ENCODE data around the gene GDF7.

DNA sequence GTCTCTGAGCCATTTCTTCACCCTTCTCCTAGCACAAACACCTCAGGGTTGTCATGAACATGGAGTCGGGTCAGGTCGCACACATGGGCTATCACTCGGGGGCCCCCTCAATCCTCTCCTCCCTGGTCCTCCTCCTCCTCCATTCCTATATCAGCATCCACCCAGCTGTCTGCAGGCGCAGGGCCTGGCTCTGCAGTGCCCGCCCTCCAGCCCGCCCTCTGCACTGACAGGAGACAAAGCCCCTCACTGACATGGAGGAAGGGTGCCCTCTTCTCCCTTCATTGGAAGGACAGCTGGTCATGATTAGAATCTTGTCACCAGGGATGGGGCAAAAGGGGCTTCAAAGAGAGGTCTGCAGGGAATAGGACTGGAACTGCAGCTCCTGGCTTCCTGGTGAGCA, 37.8 kb upstream of the GDF7 start:
- TF ChIP-seq, protein P1, sequence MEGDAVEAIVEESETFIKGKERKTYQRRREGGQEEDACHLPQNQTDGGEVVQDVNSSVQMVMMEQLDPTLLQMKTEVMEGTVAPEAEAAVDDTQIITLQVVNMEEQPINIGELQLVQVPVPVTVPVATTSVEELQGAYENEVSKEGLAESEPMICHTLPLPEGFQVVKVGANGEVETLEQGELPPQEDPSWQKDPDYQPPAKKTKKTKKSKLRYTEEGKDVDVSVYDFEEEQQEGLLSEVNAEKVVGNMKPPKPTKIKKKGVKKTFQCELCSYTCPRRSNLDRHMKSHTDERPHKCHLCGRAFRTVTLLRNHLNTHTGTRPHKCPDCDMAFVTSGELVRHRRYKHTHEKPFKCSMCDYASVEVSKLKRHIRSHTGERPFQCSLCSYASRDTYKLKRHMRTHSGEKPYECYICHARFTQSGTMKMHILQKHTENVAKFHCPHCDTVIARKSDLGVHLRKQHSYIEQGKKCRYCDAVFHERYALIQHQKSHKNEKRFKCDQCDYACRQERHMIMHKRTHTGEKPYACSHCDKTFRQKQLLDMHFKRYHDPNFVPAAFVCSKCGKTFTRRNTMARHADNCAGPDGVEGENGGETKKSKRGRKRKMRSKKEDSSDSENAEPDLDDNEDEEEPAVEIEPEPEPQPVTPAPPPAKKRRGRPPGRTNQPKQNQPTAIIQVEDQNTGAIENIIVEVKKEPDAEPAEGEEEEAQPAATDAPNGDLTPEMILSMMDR (IDR thresholded peaks at IDR 0.05; ENCODE audit: low read depth, low read length, missing input control), result no peak
- TF ChIP-seq FOXA1 (IDR thresholded peaks at IDR 0.05), result no peak
- TF ChIP-seq JUND (IDR thresholded peaks at IDR 0.05), result no peak
- TF ChIP-seq, protein P2, sequence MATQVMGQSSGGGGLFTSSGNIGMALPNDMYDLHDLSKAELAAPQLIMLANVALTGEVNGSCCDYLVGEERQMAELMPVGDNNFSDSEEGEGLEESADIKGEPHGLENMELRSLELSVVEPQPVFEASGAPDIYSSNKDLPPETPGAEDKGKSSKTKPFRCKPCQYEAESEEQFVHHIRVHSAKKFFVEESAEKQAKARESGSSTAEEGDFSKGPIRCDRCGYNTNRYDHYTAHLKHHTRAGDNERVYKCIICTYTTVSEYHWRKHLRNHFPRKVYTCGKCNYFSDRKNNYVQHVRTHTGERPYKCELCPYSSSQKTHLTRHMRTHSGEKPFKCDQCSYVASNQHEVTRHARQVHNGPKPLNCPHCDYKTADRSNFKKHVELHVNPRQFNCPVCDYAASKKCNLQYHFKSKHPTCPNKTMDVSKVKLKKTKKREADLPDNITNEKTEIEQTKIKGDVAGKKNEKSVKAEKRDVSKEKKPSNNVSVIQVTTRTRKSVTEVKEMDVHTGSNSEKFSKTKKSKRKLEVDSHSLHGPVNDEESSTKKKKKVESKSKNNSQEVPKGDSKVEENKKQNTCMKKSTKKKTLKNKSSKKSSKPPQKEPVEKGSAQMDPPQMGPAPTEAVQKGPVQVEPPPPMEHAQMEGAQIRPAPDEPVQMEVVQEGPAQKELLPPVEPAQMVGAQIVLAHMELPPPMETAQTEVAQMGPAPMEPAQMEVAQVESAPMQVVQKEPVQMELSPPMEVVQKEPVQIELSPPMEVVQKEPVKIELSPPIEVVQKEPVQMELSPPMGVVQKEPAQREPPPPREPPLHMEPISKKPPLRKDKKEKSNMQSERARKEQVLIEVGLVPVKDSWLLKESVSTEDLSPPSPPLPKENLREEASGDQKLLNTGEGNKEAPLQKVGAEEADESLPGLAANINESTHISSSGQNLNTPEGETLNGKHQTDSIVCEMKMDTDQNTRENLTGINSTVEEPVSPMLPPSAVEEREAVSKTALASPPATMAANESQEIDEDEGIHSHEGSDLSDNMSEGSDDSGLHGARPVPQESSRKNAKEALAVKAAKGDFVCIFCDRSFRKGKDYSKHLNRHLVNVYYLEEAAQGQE (IDR thresholded peaks at IDR 0.05), result no peak
- no peak for TF ChIP-seq GABPA (IDR thresholded peaks at IDR 0.05 in 1 of 2, conservative IDR thresholded peaks at IDR 0.05 in 1 of 2)
- TF ChIP-seq, protein P3, sequence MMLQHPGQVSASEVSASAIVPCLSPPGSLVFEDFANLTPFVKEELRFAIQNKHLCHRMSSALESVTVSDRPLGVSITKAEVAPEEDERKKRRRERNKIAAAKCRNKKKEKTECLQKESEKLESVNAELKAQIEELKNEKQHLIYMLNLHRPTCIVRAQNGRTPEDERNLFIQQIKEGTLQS (IDR thresholded peaks at IDR 0.05), result no peak
- TF ChIP-seq TAF1 (conservative IDR thresholded peaks at IDR 0.05), result no peak
- TF ChIP-seq, protein P4, sequence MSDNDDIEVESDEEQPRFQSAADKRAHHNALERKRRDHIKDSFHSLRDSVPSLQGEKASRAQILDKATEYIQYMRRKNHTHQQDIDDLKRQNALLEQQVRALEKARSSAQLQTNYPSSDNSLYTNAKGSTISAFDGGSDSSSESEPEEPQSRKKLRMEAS (IDR thresholded peaks at IDR 0.05), result no peak
- no peak for TF ChIP-seq RAD21 (IDR thresholded peaks at IDR 0.05)
- no peak for TF ChIP-seq EGR1 (IDR thresholded peaks at IDR 0.05; ENCODE audit: low read depth in 2 of 2)
- no peak for TF ChIP-seq HNF4A (conservative IDR thresholded peaks at IDR 0.05)
